DOHH2 (cell line): ENCODE data around the gene GOLGA8A.
"Not testable (repeated sequence)": the region's sequence is repeated elsewhere in the genome, so short reads cannot be mapped to it uniquely, and the experiment has no call there.

Source experiments
- CTCF ChIP-seq: fragments of 200-600 bp; sonication (generic); IDR thresholded peaks from one replicate; pipeline ENCODE4 v1.5.1; 2014; ENCODE audit warnings: antibody characterized with exemption, mild to moderate bottlenecking, low read depth, low read length; ENCODE audit not compliant: poor library complexity, severe bottlenecking
- EZH2phosphoT487 ChIP-seq: fragments of 200-600 bp; sonication (generic); IDR thresholded peaks from 2 replicates; pipeline ENCODE4 v1.6.1; 2017; ENCODE audit warnings: borderline replicate concordance, mild to moderate bottlenecking, antibody characterized with exemption, low read length, moderate library complexity, mixed read lengths

GRCh38 chr15:34433956-34434626 is 3.5 kb downstream of the GOLGA8A start:
- not testable (repeated sequence) for TF ChIP-seq CTCF, EZH2phosphoT487
